K562 (cell line): Measurements from ENCODE around the gene LMAN2.

Source experiments
- CHD4 ChIP-seq: fragments of 200-600 bp; sonication (generic); IDR thresholded peaks from 3 replicates; pipeline ENCODE4 v1.6.1; 2012; ENCODE audit warnings: low read depth, mild to moderate bottlenecking, mixed read lengths, low read length, inconsistent platforms; ENCODE audit not compliant: insufficient read depth, insufficient replicate concordance, poor library complexity, severe bottlenecking
- DLX4 ChIP-seq: fragments of 250-450 bp; sonication (Bioruptor Pico); IDR thresholded peaks from 2 replicates; pipeline ENCODE4 v1.6.1; 2021; ENCODE audit warnings: mild to moderate bottlenecking
- ELF1 ChIP-seq: fragments of 200-800 bp; sonication (Bioruptor generic); IDR thresholded peaks from 2 replicates; pipeline ENCODE4 v1.6.1; 2016; ENCODE audit warnings: missing genetic modification characterization, missing compliant biosample characterization
- L3MBTL2 ChIP-seq: fragments of 450-650 bp; IDR thresholded peaks from 2 replicates; pipeline ENCODE4 v1.6.1; 2016; ENCODE audit warnings: mild to moderate bottlenecking, moderate library complexity
- POLR2A ChIP-seq: fragments of 450-650 bp; conservative IDR thresholded peaks from 2 replicates; pipeline ENCODE4 v1.6.1; 2016
- RAD21 ChIP-seq, 2 experiments: fragments of 250-450 bp in 1 of 2; fragments of 450-650 bp in 1 of 2; sonication (Bioruptor Pico) in 1 of 2; formaldehyde crosslinking in 1 of 2; IDR thresholded peaks in 1 of 2; conservative IDR thresholded peaks in 1 of 2; 2 replicates each; pipeline versions ENCODE4 v1.4.0 to v1.8.0; 2020 to 2022; ENCODE audit warnings: mild to moderate bottlenecking in 2 of 2, moderate library complexity in 1 of 2
- SIN3A ChIP-seq, 2 experiments: fragments of 150-350 bp in 1 of 2; IDR thresholded peaks; 2 replicates each; pipeline ENCODE4 v1.6.1; 2011 to 2016; ENCODE audit warnings: borderline replicate concordance in 2 of 2, low read depth in 2 of 2, low read length in 2 of 2, mild to moderate bottlenecking in 2 of 2, moderate library complexity in 2 of 2; ENCODE audit not compliant: control insufficient read depth in 1 of 2
- SNRNP70 ChIP-seq: fragments of 200-400 bp; formaldehyde crosslinking; optimal IDR thresholded peaks from 2 replicates; pipeline ENCODE3; 2017; ENCODE audit warnings: low read depth, low read length
- XRCC4 ChIP-seq: IDR thresholded peaks from one replicate; pipeline ENCODE4 v1.6.1; 2011; ENCODE audit not compliant: insufficient read depth, insufficient read length; ENCODE audit errors: extremely low read depth
- TF ChIP-seq, protein P1 (sequence below): fragments of 450-650 bp; formaldehyde crosslinking; IDR thresholded peaks from 2 replicates; pipeline ENCODE4 v1.4.0; 2020; ENCODE audit warnings: mild to moderate bottlenecking
- TF ChIP-seq, protein P2 (sequence below): fragments of 450-650 bp; formaldehyde crosslinking; IDR thresholded peaks from 2 replicates; pipeline ENCODE4 v1.4.0; 2022; ENCODE audit warnings: missing genetic modification characterization
- TF ChIP-seq, protein P3 (sequence below): fragments of 450-650 bp; IDR thresholded peaks from 2 replicates; pipeline ENCODE4 v1.6.1; 2016
- TF ChIP-seq, protein P4 (sequence below), 3 experiments: IDR thresholded peaks in 2 of 3; conservative IDR thresholded peaks in 1 of 3; 2 replicates each; pipeline ENCODE4 v1.5.1; 2011 to 2012; ENCODE audit warnings: low read length in 3 of 3, mild to moderate bottlenecking in 3 of 3, control low read depth in 2 of 3, improper control_type of control experiment in 1 of 3, inconsistent platforms in 1 of 3, low read depth in 1 of 3, mixed read lengths in 1 of 3, moderate library complexity in 1 of 3; ENCODE audit not compliant: insufficient read depth in 2 of 3
- TF ChIP-seq, protein P5 (sequence below): IDR thresholded peaks from 2 replicates; pipeline ENCODE4 v1.6.1; 2012; ENCODE audit warnings: low read depth, low read length, improper control_type of control experiment, borderline replicate concordance

GRCh38 chr5:177344891-177345290 lies 6.6 kb downstream of the LMAN2 start:
- TF ChIP-seq ELF1 (tag) (no peak), XRCC4 (no peak), RAD21 (CRISPR knock-in tag; conservative IDR thresholded peaks at IDR 0.05 in 1 of 2, IDR thresholded peaks at IDR 0.05 in 1 of 2) (no peak), DLX4 (CRISPR knock-in tag) (no peak), CHD4 (no peak), SIN3A (IDR thresholded peaks at IDR 0.05; ENCODE audit: borderline replicate concordance in 2 of 2, control insufficient read depth in 1 of 2, low read depth in 2 of 2, low read length in 2 of 2) (no peak), L3MBTL2 (no peak), SNRNP70 (no peak), POLR2A (no peak)
- TF ChIP-seq, protein P1, sequence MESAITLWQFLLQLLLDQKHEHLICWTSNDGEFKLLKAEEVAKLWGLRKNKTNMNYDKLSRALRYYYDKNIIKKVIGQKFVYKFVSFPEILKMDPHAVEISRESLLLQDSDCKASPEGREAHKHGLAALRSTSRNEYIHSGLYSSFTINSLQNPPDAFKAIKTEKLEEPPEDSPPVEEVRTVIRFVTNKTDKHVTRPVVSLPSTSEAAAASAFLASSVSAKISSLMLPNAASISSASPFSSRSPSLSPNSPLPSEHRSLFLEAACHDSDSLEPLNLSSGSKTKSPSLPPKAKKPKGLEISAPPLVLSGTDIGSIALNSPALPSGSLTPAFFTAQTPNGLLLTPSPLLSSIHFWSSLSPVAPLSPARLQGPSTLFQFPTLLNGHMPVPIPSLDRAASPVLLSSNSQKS (CRISPR knock-in tag) = no peak
- TF ChIP-seq, protein P2, sequence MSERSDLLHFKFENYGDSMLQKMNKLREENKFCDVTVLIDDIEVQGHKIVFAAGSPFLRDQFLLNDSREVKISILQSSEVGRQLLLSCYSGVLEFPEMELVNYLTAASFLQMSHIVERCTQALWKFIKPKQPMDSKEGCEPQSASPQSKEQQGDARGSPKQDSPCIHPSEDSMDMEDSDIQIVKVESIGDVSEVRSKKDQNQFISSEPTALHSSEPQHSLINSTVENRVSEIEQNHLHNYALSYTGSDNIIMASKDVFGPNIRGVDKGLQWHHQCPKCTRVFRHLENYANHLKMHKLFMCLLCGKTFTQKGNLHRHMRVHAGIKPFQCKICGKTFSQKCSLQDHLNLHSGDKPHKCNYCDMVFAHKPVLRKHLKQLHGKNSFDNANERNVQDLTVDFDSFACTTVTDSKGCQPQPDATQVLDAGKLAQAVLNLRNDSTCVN (CRISPR knock-in tag) = no peak
- TF ChIP-seq, protein P3, sequence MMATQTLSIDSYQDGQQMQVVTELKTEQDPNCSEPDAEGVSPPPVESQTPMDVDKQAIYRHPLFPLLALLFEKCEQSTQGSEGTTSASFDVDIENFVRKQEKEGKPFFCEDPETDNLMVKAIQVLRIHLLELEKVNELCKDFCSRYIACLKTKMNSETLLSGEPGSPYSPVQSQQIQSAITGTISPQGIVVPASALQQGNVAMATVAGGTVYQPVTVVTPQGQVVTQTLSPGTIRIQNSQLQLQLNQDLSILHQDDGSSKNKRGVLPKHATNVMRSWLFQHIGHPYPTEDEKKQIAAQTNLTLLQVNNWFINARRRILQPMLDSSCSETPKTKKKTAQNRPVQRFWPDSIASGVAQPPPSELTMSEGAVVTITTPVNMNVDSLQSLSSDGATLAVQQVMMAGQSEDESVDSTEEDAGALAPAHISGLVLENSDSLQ = no peak
- TF ChIP-seq, protein P4, sequence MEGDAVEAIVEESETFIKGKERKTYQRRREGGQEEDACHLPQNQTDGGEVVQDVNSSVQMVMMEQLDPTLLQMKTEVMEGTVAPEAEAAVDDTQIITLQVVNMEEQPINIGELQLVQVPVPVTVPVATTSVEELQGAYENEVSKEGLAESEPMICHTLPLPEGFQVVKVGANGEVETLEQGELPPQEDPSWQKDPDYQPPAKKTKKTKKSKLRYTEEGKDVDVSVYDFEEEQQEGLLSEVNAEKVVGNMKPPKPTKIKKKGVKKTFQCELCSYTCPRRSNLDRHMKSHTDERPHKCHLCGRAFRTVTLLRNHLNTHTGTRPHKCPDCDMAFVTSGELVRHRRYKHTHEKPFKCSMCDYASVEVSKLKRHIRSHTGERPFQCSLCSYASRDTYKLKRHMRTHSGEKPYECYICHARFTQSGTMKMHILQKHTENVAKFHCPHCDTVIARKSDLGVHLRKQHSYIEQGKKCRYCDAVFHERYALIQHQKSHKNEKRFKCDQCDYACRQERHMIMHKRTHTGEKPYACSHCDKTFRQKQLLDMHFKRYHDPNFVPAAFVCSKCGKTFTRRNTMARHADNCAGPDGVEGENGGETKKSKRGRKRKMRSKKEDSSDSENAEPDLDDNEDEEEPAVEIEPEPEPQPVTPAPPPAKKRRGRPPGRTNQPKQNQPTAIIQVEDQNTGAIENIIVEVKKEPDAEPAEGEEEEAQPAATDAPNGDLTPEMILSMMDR (IDR thresholded peaks at IDR 0.05 in 2 of 3, conservative IDR thresholded peaks at IDR 0.05 in 1 of 3; ENCODE audit: insufficient read depth in 2 of 3, low read depth in 1 of 3, low read length in 3 of 3) = no peak
- TF ChIP-seq, protein P5, sequence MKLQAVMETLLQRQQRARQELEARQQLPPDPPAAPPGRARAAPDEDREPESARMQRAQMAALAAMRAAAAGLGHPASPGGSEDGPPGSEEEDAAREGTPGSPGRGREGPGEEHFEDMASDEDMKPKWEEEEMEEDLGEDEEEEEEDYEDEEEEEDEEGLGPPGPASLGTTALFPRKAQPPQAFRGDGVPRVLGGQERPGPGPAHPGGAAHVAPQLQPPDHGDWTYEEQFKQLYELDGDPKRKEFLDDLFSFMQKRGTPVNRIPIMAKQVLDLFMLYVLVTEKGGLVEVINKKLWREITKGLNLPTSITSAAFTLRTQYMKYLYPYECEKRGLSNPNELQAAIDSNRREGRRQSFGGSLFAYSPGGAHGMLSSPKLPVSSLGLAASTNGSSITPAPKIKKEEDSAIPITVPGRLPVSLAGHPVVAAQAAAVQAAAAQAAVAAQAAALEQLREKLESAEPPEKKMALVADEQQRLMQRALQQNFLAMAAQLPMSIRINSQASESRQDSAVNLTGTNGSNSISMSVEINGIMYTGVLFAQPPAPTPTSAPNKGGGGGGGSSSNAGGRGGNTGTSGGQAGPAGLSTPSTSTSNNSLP = no peak
